ENCODE results near the gene NCOR1.
"Not testable (repeated sequence)": the region's sequence is repeated elsewhere in the genome, so short reads cannot be mapped to it uniquely, and the experiment has no call there.

NCOR1 gene

GRCh38 chr17:16145319-16145890, 69.9 kb downstream of the NCOR1 start:
- not testable (repeated sequence) for DNase-seq

- DNase-seq, result no peak
Observed at GRCh38 chr17:16141685-16142084, 73.6 kb downstream of the NCOR1 start.

- no peak for DNase-seq
Observed at GRCh38 chr17:16140854-16141253, 74.5 kb downstream of the NCOR1 start.

GRCh38 chr17:16135461-16135860, 79.9 kb downstream of the NCOR1 start:
- DNase-seq, result no peak

GRCh38 chr17:16131593-16131992, 83.7 kb downstream of the NCOR1 start:
- no peak for DNase-seq

- DNase-seq, result no peak
Observed at GRCh38 chr17:16129441-16130205, 85.7 kb downstream of the NCOR1 start.

GRCh38 chr17:16123531-16123930, 91.8 kb downstream of the NCOR1 start:
- DNase-seq, result no peak

GRCh38 chr17:16122697-16123434, 92.5 kb downstream of the NCOR1 start:
- no peak for DNase-seq

GRCh38 chr17:16121915-16122314, 93.4 kb downstream of the NCOR1 start:
- DNase-seq, result no peak

GRCh38 chr17:16120937-16121336, 94.4 kb downstream of the NCOR1 start:
- DNase-seq, result no peak

- no peak for DNase-seq
Observed at GRCh38 chr17:16117149-16117548, 98.2 kb downstream of the NCOR1 start.

GRCh38 chr17:16115077-16115698, 100.1 kb downstream of the NCOR1 start:
- not testable (repeated sequence) for DNase-seq

GRCh38 chr17:16108871-16109270, 106.5 kb downstream of the NCOR1 start:
- DNase-seq, result no peak

GRCh38 chr17:16108386-16108785, 106.9 kb downstream of the NCOR1 start:
- no peak for DNase-seq

- DNase-seq, result no peak
Observed at GRCh38 chr17:16107165-16107770, 108.1 kb downstream of the NCOR1 start.

GRCh38 chr17:16106161-16106891, 109.0 kb downstream of the NCOR1 start:
- no peak for DNase-seq

- no peak for DNase-seq
Observed at GRCh38 chr17:16104189-16104588, 111.1 kb downstream of the NCOR1 start.

- DNase-seq, result no peak
Observed at GRCh38 chr17:16101440-16101839, 113.9 kb downstream of the NCOR1 start.

- DNase-seq, result no peak
Observed at GRCh38 chr17:16100737-16101400, 114.5 kb downstream of the NCOR1 start.

- no peak for DNase-seq
Observed at GRCh38 chr17:16091773-16092172, 123.6 kb downstream of the NCOR1 start.

- no peak for DNase-seq
Observed at GRCh38 chr17:16086957-16087356, 128.4 kb downstream of the NCOR1 start.
